Measurements from ENCODE around the gene MAP1LC3B. TPM values are rescaled to one million over a fixed set of nuclear protein-coding genes. Genes with fewer than 3 reads are reported as not detected.

MAP1LC3B gene
- total and polyA plus RNA-seq, 2 of the 8 experiments (the other 6 are each of a cell fraction or from before 2014, with no cell fraction given): 29.5 to 48.5 TPM

DNA sequence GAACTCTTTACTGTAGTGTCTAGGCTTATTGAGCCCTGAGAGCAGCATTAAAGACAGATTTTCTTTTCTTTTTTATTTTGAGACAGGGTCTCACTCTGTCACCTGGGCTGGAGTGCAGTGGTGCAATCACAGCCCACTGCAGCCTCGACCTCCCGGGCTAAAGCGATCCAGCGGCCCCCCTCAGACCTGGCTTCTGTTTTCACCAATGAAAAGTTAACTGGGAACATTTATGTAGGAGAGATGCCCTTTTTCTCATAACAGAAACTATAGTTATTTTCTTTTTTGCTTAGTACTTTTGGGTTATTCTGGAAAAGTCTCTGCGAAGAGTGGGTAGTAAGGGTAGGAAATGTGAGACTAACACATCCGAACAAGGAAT is 1.5 kb downstream of the MAP1LC3B start (continued):
- no peak for TF ChIP-seq RAD21 (IDR thresholded peaks at IDR 0.05 in 1 of 2, conservative IDR thresholded peaks at IDR 0.05 in 1 of 2; ENCODE audit: low read depth in 2 of 2, low read length in 2 of 2)
